Stimulated activated CD4-positive, alpha-beta T cell treated with anti-CD3 and anti-CD28 coated beads, Interleukin-2, amount 100 ng/mL, for 4 hours (primary cell): ENCODE measurements around the gene SF3A2.

ENCODE experiments used
- DNase-seq: peaks from one replicate; pipeline ENCODE4 v3.0.0-alpha.2; 2020; ENCODE audit warnings: low read depth

The SF3A2 gene

DNA sequence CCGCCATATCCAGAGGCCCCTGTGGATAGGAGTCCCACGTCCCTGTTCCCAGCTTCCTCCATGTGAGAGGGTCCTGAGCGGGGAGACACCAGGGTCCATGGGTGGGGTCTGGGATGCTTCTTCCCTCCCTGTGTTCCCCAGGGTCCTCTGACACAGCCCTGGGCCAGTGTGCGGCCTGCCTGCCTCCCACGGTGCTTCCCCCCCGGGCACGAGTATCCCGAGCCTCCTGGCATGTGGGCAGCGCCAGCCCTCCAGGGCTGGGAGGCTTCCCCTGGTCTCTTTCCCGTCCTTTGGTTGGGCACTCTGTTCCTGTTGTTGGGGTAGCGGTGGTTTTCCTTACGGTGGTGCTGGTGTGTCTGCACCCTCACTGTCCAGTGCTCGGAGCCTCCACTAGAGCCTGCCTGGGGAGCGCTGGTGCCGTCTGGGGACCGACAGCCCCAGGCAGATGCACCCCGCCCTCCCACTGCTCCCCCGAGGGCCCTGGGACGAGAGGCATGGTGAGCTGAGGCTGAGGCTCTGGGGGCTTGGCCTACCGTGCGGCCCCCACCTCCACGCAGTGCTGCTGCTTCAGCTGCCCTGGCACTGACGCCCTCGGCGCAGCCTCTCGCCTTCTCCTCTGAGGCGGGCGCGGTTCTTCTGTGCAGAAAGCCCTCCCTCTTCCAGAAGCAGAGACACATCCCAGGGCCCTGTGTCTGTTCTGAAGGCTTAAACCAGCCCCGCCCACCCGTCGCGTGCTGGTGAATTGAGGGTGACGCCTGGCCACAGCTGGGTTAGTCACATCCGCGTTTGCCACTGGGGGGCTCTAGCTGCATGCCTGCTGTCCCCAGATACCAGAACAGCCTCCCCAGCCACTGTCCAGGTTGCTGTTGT is 28.4 kb upstream of the SF3A2 start:
- no peak for DNase-seq

DNA sequence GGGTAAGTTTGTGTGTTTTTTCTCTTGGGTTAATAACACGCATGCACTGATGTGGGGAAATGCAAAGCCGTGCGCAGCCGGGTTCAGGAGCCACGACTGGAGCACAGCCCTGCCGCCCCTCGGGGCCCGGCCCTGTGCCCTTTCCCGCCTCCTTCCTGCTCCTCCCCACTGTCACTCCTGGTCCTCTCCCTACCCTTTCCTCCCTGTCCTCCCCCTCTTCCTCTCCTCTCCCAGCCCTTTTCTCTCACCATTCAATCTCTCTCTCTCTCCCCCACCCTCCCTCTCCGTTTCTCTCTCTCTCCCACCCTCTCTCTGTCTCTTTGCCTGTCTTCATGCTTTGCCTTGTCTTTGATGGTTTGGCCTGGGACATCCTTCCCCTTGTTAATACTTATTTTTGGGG is 27.6 kb upstream of the SF3A2 start:
- no peak for DNase-seq

DNA sequence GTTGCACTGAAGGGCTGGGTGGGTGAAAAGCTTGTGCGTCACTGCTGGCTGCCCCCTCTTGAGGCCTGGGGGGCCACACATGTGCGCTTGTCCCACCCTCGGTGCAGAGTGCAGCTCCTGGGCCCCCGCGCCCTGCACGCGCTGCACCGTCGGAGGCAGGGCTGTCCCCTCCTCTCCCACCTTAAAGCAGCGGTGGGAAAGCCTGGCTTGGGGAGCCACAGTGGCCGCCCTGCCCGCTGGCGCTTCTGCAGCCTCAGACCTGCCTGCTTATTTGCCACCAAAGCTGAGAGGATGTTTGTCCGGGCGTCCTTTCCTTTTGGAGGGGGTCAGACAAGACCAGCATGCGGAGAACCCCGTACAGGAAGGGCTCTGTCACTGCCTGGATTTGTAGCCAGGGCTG is 27.2 kb upstream of the SF3A2 start:
- DNase-seq: no peak

DNA sequence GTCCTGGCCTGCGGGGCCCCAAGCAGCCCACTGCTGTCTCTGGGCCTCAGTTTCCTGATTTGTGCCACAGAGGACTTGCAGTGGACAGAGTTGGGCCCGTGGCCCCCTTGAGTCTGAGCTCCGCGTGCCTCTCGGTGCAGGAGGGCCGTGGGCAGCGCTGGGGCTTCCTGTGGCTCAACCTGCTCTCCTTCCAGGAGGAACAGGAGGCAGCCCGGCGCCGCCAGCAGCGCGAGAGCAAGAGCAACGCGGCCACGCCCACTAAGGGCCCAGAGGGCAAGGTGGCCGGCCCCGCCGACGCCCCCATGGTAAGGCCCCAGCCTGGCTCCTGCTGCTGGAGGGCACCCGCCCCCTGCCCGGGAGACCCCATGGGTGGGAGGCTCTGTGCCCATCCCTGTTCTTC is 26.4 kb upstream of the SF3A2 start:
- no peak for DNase-seq

DNA sequence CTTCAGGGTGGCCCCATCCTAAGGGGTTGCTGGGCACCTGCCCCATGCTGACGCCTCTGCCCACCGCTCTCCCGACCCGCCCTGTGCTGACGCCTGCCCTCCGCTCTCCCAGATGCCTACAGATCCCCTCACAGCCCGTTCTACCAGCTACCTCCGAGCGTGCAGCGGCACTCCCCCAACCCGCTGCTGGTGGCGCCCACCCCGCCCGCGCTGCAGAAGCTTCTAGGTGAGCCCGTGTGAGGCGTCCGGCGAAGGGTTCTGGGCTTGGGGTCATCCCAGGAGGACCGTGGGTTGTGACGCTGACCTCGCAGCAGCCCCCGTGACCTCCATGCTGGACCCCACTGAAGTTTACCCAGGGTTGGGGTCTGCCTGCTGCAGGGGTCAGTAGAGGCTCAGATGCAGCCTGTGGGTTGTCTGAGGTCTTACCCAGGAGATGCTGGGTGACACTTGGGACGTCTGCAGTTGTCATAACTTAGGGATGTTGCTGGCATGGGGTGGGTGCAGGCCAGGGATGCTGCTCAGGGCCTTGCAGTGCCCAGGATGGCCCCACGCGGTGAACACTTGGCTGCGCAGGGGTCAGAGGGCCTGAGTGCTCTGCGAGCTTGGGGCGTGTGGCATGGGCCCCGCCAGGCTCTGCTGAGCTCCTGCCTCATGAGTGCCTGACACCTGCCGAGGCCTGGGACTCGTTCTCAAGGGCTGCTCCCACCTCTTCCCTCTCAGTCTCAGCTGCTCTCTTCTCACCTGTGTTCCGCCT is 25.5 kb upstream of the SF3A2 start:
- no peak for DNase-seq

DNA sequence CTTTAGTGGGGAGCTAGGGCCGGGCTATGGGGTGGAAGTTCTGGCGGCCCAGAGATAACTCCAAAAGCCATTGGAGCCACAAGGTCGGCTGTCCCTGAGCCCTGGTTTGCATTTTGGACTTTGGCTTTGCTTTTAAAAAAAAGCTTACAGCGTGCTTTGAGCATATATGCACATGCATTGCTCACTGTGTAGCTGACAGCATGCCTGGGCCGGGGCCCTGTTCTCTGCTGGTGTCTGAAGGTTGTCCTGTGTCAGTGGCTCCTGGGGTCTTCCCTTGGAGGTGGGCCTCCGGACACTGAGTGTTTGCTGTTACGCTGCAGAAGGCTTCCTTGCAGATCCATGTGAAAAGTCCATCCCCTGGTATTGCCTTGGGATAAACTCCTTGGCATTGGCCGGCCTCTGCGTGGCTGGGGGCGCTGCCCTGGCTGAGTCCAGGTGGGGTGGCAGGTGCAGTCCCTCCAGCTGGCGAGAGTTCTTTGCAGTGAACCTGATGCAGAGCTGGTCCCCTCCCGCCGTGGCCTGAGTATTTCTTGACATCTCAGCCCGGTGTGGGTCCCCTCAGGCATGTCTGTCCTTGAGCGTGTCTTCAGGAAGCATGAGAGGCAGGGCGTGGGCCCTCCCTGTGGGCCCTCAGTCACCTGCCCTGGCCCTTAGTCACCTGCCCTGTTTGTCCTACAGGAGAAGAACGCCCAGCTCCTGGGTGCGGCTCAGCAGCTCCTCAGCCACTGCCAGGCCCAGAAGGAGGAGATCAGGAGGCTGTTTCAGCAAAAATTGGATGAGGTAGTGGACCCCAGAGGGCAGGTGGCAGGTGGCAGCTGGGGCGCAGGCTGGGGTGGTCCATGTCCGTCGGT is 23.5 kb upstream of the SF3A2 start:
- no peak for DNase-seq

DNA sequence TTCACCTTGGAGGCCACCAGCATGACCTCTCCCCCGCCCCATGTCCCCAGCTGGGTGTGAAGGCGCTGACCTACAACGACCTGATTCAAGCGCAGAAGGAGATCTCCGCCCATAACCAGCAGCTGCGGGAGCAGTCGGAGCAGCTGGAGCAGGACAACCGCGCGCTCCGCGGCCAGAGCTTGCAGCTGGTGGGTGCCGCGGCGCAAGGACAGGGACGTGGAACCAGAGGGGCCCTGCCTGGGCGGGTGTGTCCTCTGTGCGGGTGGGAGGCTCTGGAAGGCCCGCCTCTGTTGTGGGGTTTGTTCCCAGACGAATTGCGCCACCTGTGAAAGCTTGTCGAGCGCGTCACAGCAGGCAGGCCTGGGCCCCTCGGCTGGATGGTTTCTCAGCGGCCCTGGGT is 22.8 kb upstream of the SF3A2 start:
- no peak for DNase-seq

DNA sequence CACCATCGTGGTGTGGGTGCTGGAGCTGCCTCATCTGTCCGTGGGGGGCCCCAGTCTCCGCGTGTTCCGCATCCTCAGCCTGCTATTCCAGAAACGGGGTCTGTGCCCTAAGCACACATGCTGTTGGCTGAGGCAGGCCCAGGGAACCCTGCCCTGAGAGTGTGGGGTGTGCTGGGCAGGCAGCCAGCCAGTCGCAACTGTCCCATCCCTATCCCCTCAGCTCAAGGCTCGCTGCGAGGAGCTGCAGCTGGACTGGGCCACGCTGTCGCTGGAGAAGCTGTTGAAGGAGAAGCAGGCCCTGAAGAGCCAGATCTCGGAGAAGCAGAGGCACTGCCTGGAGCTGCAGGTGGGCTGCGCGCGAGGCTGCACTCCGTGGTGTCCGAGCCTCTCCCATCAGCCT is 22.4 kb upstream of the SF3A2 start:
- no peak for DNase-seq

DNA sequence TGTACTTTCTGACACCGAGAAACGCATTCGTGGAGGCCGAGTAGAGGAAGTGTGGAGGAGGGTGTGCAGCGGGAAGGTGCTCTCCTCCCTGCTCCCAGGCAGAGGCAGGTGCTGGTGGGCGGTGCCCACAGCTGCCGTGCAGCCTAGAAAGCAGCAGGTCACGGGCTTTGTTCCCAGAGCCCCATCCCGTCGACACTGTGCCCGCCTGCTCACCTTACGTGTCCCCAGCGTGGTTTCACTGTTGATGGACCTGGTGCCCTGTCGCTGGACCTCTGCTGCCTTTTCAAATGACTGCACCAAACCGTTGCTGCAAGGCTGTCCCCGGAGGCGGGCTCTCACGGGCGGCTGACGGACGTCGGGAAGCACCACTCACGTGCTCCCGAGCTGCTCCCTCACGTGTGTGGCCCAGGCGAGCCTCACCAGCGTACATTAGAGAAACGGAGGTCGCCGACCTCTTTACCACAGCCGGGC is 21.3 kb upstream of the SF3A2 start:
- DNase-seq: no peak

DNA sequence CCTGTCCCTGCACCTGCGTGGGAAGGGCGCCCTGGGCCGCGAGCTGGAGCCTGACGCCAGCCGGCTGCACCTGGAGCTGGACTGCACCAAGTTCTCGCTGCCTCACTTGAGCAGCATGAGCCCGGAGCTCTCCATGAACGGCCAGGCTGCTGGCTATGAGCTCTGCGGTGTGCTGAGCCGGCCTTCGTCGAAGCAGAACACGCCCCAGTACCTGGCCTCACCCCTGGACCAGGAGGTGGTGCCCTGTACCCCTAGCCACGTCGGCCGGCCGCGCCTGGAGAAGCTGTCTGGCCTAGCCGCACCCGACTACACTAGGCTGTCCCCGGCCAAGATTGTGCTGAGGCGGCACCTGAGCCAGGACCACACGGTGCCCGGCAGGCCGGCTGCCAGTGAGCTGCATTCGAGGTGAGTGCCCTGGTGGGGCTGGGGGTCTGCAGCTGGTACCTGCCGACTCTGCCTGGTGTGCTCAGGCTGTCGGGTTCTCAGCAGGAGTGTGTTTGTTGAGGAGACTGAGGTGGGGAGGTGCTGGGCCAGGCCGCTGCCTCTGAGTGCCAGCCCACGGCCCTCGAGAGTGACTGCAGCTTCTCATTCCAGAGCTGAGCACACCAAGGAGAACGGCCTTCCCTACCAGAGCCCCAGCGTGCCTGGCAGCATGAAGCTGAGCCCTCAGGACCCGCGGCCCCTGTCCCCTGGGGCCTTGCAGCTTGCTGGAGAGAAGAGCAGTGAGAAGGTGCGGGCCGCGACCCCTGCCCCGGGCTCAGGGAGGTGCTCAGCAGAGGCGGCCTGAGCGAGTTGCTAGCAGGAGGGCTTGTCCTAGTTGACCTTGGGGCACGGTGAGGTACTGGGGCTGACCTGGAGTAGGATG is 20.0 kb upstream of the SF3A2 start:
- no peak for DNase-seq

DNA sequence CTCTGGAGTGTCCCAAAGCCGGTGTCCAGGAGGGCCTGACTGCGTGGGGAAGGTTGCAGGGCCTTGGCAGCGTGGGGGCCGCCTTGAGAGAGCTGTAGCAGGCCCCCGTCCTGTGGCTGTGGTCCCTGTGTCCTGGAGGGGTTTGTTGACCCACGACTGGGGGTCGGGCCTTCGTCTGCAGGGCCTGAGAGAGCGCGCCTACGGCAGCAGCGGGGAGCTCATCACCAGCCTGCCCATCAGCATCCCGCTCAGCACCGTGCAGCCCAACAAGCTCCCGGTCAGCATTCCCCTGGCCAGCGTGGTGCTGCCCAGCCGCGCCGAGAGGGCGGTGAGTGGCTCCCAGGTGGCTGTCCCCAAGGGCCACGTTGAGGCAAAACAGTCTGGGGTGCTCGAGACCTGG is 19.0 kb upstream of the SF3A2 start:
- no peak for DNase-seq

DNA sequence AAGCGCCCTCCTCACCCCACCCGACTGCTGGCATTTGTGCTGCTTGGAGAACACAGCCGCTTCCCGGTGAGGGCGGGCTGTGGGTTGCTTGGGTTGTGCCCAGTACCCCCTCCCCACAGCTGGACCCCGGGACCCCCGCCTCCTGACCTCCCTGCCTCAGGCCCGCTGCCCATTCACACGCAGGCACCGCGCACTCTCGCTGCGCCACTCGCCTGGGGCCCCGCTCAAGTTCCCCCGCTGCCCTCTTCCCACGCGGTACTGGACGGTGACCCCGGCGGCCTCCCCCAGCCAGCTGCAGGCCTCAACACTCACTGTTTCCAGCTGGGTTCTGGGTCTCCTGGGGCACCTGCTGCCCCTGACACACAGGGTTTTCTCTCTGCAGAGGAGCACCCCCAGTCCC is 16.9 kb upstream of the SF3A2 start:
- DNase-seq: no peak

DNA sequence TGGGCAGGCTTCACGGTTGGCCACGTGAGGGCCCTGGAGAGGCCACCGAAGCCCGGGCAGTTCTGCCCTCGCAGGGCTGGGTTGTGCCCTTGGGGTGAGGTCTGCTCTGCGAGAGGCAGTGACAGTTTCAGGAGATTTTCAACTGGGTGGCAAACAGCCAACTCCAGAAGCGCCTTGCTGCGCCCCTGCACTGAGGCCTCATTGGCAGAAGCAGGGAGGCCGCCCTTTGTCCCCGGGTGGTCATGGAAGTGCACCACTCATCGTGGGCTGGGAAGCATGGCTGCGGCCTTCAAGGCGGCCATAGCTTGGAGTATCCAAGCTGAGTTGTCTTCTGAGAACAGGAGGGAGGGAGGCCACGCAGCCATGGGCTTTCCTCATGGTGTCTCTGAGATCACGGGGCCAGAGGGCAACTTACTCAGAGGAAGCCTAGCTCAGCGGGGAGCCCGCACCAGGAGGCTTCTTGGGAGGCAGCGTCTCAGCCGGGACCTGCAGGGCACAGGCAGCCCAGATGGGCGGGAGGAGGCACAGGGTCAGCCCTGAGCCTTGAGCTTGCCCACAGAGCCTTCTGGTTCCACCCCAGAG is 15.3 kb upstream of the SF3A2 start:
- DNase-seq: no peak

DNA sequence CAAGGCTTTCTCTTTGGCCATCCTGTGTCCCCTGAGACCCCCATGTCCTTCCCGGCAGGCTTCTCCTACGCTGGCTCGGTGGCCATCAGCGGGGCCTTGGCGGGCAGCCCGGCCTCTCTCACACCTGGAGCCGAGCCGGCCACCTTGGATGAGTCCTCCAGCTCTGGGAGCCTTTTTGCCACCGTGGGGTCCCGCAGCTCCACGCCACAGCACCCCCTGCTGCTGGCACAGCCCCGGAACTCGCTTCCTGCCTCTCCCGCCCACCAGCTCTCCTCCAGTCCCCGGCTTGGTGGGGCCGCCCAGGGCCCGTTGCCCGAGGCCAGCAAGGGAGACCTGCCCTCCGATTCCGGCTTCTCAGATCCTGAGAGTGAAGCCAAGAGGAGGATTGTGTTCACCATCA is 14.7 kb upstream of the SF3A2 start:
- no peak for DNase-seq

DNA sequence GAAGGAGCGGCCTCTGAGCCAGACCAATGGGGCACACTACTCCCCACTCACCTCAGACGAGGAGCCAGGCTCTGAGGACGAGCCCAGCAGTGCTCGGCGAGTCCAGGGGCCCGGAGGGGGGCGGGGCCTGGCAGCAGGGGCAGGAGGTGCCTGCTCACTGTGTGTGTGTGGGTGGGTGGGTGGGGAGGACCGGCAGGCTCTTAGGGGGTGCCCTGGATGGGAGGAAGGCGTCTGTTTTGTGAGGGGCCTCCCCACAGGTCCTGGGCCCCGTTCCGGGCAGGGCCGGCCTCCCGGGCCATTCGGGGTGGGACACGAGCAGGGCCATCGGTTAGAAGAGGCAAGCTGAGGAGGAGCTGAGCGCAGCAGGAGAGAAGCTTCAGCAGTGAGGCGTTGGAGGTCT is 13.2 kb upstream of the SF3A2 start:
- DNase-seq: no peak

DNA sequence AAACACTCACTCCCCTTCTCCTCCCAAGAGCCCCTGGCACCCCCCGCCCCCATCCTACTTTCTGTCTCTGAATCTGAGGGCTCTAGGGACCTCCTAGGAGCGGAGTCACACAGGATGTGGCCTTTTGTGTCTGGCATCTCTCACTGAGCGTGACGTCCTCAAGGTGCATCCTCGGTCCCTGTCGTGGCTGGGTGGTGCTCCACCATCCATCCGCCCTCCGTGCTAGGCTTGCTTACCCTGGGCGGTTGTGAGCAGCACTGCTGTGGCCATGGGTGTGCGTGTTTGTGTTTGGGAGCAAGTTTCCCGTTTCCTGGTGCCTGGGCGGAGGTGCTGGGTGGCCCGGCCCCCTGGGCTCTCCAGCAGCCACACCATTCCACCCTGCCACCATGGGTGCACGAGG is 12.7 kb upstream of the SF3A2 start:
- DNase-seq: no peak

DNA sequence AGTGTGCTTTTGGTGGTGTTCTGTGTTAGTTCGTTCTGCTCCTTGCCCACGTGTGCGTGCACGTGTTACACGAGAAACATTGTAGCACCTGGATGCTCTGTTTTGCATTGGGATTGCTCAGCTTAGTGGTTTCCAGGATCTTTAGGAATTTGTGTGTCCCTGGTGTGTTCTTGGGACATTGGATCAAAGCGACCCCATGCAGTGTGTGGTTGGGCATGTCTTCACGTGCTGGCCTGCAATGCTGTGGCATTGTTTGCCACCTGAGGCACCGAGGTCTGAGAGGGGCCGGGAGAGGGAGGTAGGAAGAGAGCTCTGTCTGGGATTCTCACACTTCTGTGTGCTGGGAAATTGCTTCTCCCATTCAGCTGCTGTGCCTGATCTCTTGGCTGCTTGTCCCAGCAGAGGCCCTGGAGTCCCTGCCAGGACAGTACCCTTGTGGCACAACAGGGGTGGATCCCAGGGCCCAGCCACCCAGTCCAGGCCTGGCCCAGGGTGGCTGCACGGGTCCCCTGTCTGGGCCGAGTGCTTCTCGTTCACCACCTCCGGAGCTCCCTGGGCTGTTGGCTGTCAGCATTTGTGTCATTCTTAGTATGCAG is 11.8 kb upstream of the SF3A2 start:
- DNase-seq: no peak

DNA sequence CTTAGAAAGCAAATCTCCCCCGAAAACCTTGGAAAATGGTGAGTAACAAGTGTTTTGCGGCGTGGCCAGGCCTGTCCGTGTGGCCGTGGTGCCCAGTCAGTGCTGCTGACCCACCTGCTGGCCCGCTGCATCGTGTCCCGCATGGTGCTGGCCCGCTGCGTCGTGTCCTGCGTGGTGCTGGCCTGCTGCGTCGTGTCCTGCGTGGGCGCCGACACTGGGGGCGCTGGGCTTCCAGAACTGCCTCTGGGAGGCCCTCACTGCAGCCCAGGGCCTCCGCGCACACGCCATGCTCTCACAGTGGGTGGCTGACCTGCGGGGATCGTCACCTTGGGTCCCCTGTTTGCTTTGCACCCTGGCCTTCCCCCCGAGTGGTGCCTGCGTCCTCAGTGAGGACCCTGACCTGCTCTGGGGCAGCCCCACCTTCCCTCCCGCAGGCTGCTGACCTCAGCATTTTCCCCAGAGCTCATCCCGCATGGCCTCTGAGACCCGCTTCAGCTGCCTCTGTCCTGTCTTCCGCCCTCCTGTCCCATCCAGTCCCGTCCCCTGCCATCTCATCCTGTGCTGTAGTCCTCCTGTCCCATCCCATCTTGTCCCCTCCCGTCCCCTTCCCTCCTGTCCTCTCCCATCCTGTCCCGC is 11.1 kb upstream of the SF3A2 start:
- no peak for DNase-seq

DNA sequence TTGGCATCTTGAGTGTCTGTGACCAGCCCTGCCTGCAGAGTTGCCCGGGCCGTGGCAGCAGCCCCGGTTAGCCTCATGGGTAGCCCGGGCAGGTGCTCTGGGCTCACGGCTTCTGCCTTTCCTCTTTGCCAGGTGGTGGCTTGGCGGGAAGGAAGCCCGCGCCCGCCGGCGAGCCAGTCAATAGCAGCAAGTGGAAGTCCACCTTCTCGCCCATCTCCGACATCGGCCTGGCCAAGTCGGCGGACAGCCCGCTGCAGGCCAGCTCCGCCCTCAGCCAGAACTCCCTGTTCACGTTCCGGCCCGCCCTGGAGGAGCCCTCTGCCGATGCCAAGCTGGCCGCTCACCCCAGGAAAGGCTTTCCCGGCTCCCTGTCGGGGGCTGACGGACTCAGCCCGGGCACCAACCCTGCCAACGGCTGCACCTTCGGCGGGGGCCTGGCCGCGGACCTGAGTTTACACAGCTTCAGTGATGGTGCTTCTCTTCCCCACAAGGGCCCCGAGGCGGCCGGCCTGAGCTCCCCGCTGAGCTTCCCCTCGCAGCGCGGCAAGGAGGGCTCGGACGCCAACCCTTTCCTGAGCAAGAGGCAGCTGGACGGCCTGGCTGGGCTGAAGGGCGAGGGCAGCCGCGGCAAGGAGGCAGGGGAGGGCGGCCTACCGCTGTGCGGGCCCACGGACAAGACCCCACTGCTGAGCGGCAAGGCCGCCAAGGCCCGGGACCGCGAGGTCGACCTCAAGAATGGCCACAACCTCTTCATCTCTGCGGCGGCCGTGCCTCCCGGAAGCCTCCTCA is 10.4 kb upstream of the SF3A2 start:
- DNase-seq: no peak
